A549 (cell line): ENCODE results near the gene PIK3R1. TPM values are rescaled to one million over a fixed set of nuclear protein-coding genes. Genes with fewer than 3 reads are reported as not detected.

Experiments used
- ATAC-seq, 2 experiments: fragments of 200-7000 bp in 1 of 2; fragments of >200 bp in 1 of 2; cut with Nextera tagmentation in 1 of 2; cut with Tn5 transposase in 1 of 2; 3 replicates each; pipeline versions ENCODE4 v1.8.0 to v1.9.1; 2018 to 2020; ENCODE audit warnings: mild to moderate bottlenecking in 1 of 2, moderate library complexity in 1 of 2
- CTCF ChIA-PET: fragments of 300-600 bp; sonication (Branson Sonifier 250); formaldehyde crosslinking; extraction: SDS; loops from one replicate; lab custom pipeline; 2021; ENCODE audit warnings: antibody characterized with exemption, inconsistent platforms; lab: Yijun Ruan, JAX
- POLR2A ChIA-PET: fragments of 350-600 bp; formaldehyde crosslinking; extraction: SDS; loops from one replicate; lab custom pipeline; 2021; ENCODE audit warnings: antibody characterized with exemption, inconsistent platforms; lab: Yijun Ruan, JAX
- DNase-seq, 2 experiments: peaks; one replicate each; pipeline versions ENCODE4 v3.0.0 to v3.0.0-alpha.2; 2011 to 2016; ENCODE audit warnings: low read depth in 1 of 2, low spot score in 1 of 2
- FAIRE-seq: peaks from 2 replicates; lab custom pipeline; 2011; peaks lifted over from hg19 to GRCh38; lab: Jason Lieb, UNC
- H3K27ac ChIP-seq, 2 experiments: fragments of >200 bp; sonication (Bioruptor Twin); formaldehyde crosslinking; 3 replicates each; pipeline ENCODE4 v1.5.1; 2016 to 2017
- H3K4me1 ChIP-seq: fragments of >200 bp; sonication (Bioruptor Twin); formaldehyde crosslinking; 3 replicates; pipeline ENCODE4 v1.6.1; 2016
- H3K4me2 ChIP-seq: fragments of >200 bp; sonication (Bioruptor Twin); formaldehyde crosslinking; 3 replicates; pipeline ENCODE4 v1.6.1; 2016
- H3K4me3 ChIP-seq: fragments of >200 bp; sonication (Bioruptor Twin); formaldehyde crosslinking; 3 replicates; pipeline ENCODE4 v1.5.1; 2016
- H3K9me3 ChIP-seq: fragments of >200 bp; sonication (Bioruptor Twin); formaldehyde crosslinking; 3 replicates; pipeline ENCODE4 v1.6.1; 2016
- CBX2 ChIP-seq: fragments of 200-600 bp; sonication (generic); IDR thresholded peaks from 2 replicates; pipeline ENCODE4 v1.6.1; 2016; ENCODE audit warnings: low read depth, mild to moderate bottlenecking, borderline replicate concordance
- CEBPB ChIP-seq, 2 experiments: fragments of >200 bp in 1 of 2; sonication (Bioruptor Twin) in 1 of 2; formaldehyde crosslinking in 1 of 2; IDR thresholded peaks; 2 replicates each; pipeline ENCODE4 v1.6.1; 2012 to 2016
- CHD2 ChIP-seq: fragments of 150-350 bp; IDR thresholded peaks from 2 replicates; pipeline ENCODE4 v1.6.1; 2014; ENCODE audit warnings: low read length; ENCODE audit not compliant: partially characterized antibody
- ELK1 ChIP-seq: fragments of 150-350 bp; IDR thresholded peaks from 2 replicates; pipeline ENCODE4 v1.6.1; 2014; ENCODE audit warnings: low read depth, mild to moderate bottlenecking, low read length
- EP300 ChIP-seq, 2 experiments: fragments of >200 bp; sonication (Bioruptor Twin); formaldehyde crosslinking; IDR thresholded peaks; 2 replicates in 1 of 2; 3 replicates in 1 of 2; pipeline ENCODE4 v1.6.1; 2016 to 2017
- FOSL2 ChIP-seq, 2 experiments: fragments of 450-650 bp in 1 of 2; fragments of >200 bp in 1 of 2; sonication (Bioruptor Twin) in 1 of 2; formaldehyde crosslinking; IDR thresholded peaks; 2 replicates each; pipeline versions ENCODE4 v1.5.0 to v1.6.1; 2016 to 2020; ENCODE audit warnings: mild to moderate bottlenecking in 1 of 2, moderate library complexity in 1 of 2
- FOXS1 ChIP-seq: fragments of 250-450 bp; sonication (Bioruptor Pico); IDR thresholded peaks from 2 replicates; pipeline ENCODE4 v1.5.0; 2020; ENCODE audit warnings: mild to moderate bottlenecking, moderate library complexity
- HEYL ChIP-seq: fragments of 250-450 bp; sonication (Bioruptor Pico); IDR thresholded peaks from 2 replicates; pipeline ENCODE4 v1.8.0; 2021; ENCODE audit warnings: mild to moderate bottlenecking, moderate library complexity
- KDM5A ChIP-seq: fragments of 200-600 bp; sonication (generic); IDR thresholded peaks from 2 replicates; pipeline ENCODE4 v1.6.1; 2016; ENCODE audit warnings: antibody characterized with exemption, mild to moderate bottlenecking
- MAFK ChIP-seq: fragments of 450-650 bp; IDR thresholded peaks from 2 replicates; pipeline ENCODE4 v1.6.1; 2014; ENCODE audit not compliant: partially characterized antibody
- MAZ ChIP-seq: fragments of 150-350 bp; IDR thresholded peaks from 2 replicates; pipeline ENCODE4 v1.6.1; 2014; ENCODE audit warnings: antibody characterized with exemption, low read depth, low read length, borderline replicate concordance
- MYC ChIP-seq: IDR thresholded peaks from 2 replicates; pipeline ENCODE4 v1.6.1; 2012; ENCODE audit warnings: mild to moderate bottlenecking, inconsistent platforms, low read length, improper control_type of control experiment, borderline replicate concordance
- NR3C1 ChIP-seq: fragments of >200 bp; sonication (Bioruptor Twin); formaldehyde crosslinking; IDR thresholded peaks from 3 replicates; pipeline ENCODE4 v1.6.1; 2017
- PHF8 ChIP-seq: fragments of 200-600 bp; sonication (generic); IDR thresholded peaks from 2 replicates; pipeline ENCODE4 v1.6.1; 2016; ENCODE audit warnings: low read depth, mild to moderate bottlenecking, antibody characterized with exemption, moderate library complexity, borderline replicate concordance
- RAD21 ChIP-seq, 2 experiments: fragments of >200 bp in 1 of 2; sonication (Bioruptor Twin) in 1 of 2; formaldehyde crosslinking in 1 of 2; IDR thresholded peaks in 1 of 2; conservative IDR thresholded peaks in 1 of 2; 2 replicates in 1 of 2; 3 replicates in 1 of 2; pipeline ENCODE4 v1.6.1; 2012 to 2018; ENCODE audit warnings: inconsistent platforms in 1 of 2
- RCOR1 ChIP-seq: fragments of 150-350 bp; IDR thresholded peaks from 2 replicates; pipeline ENCODE4 v1.6.1; 2014; ENCODE audit warnings: antibody characterized with exemption, low read length, low read depth
- RFX5 ChIP-seq: fragments of 450-650 bp; IDR thresholded peaks from 2 replicates; pipeline ENCODE4 v1.7.1; 2014; ENCODE audit warnings: antibody characterized with exemption, mild to moderate bottlenecking, moderate library complexity
- RNF2 ChIP-seq: fragments of 200-600 bp; sonication (generic); IDR thresholded peaks from 2 replicates; pipeline ENCODE4 v1.6.1; 2016; ENCODE audit warnings: low read depth, mild to moderate bottlenecking, antibody characterized with exemption, moderate library complexity, borderline replicate concordance
- SREBF2 ChIP-seq: fragments of 450-650 bp; IDR thresholded peaks from 2 replicates; pipeline ENCODE4 v1.6.1; 2014; ENCODE audit warnings: mild to moderate bottlenecking, moderate library complexity
- TP53 ChIP-seq: fragments of 250-450 bp; sonication (Bioruptor Pico); IDR thresholded peaks from 2 replicates; pipeline ENCODE4 v1.5.0; 2021; ENCODE audit warnings: mild to moderate bottlenecking, moderate library complexity
- ZNF302 ChIP-seq: fragments of 250-450 bp; sonication (Bioruptor Pico); IDR thresholded peaks from 2 replicates; pipeline ENCODE4 v1.9.0; 2021; ENCODE audit warnings: inconsistent platforms, mild to moderate bottlenecking, moderate library complexity
- ZSCAN20 ChIP-seq: fragments of 250-450 bp; sonication (Bioruptor Pico); IDR thresholded peaks from 2 replicates; pipeline ENCODE4 v1.8.0; 2022; ENCODE audit warnings: mild to moderate bottlenecking, moderate library complexity
- WGBS: methylation state at CpG from one replicate; pipeline ENCODE4 v1.1.6; 2017; ENCODE audit errors: missing lambda C conversion rate; 5-methylcytosine and 5-hydroxymethylcytosine counted together
- polyA plus RNA-seq, 4 experiments: library from polyadenylated mRNA; depleted of rRNA in 3 of 4; stranded (reverse); fragments of >200 nt; fragmentation: RNase III in 1 of 4; extraction: RNeasy Plus Mini Kit Qiagen cat#74134 plus additional on column Dnase treatment in 1 of 4; gene quantifications; 2 replicates in 3 of 4; 3 replicates in 1 of 4; pipeline ENCODE4 v1.2.3, GENCODE V29; 2011 to 2017
- TF ChIP-seq, protein P1 (sequence below): fragments of >200 bp; sonication (Bioruptor Twin); formaldehyde crosslinking; IDR thresholded peaks from 3 replicates; pipeline ENCODE4 v1.5.1; 2016

PIK3R1 gene
- polyA plus RNA-seq, 2 of the 4 experiments (the other 2 are of a cell fraction) = 5.5 to 5.7 TPM

DNA sequence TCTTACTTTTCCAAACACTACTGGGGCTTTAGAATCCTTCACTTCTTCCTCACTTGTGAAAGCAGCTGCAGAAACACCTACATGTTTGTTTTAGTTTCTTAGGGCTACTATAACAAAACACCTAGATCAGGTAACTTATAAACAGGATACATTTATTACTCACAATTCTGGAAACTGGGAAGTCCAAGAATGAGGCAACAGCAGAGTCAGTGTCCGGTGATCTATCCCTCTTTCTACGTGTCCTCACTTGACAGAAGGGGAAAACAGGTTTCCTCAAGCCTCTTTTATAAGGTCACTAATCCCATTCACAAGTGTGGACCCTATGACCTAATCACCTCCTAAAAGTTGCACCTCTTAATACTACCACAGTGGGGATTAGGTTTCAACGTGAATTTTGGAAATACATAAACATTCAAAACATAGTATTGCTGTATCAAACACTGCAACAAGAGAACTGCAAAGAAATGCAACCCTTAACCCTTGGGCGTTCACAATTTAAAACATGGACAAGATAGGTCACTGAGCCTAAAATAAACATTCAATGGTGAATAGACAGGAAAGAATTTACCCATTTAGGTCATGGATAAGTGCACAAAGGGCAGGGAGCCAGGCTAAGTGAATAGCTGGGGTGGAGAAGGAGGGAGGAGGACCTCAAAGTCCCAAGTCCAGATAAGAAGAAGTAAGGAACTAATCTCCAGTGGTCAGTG, 104.3 kb downstream of the PIK3R1 start (continued):
- TF ChIP-seq, protein P1, sequence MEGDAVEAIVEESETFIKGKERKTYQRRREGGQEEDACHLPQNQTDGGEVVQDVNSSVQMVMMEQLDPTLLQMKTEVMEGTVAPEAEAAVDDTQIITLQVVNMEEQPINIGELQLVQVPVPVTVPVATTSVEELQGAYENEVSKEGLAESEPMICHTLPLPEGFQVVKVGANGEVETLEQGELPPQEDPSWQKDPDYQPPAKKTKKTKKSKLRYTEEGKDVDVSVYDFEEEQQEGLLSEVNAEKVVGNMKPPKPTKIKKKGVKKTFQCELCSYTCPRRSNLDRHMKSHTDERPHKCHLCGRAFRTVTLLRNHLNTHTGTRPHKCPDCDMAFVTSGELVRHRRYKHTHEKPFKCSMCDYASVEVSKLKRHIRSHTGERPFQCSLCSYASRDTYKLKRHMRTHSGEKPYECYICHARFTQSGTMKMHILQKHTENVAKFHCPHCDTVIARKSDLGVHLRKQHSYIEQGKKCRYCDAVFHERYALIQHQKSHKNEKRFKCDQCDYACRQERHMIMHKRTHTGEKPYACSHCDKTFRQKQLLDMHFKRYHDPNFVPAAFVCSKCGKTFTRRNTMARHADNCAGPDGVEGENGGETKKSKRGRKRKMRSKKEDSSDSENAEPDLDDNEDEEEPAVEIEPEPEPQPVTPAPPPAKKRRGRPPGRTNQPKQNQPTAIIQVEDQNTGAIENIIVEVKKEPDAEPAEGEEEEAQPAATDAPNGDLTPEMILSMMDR = no peak
- TF ChIP-seq CEBPB (IDR thresholded peaks at IDR 0.05) (no peak; a peak in 1 of 4 replicates), RNF2 (no peak), PHF8 (no peak), ZSCAN20 (CRISPR knock-in tag) (no peak), CHD2 (no peak), ZNF302 (CRISPR knock-in tag) (no peak), TP53 (CRISPR knock-in tag) (no peak), MAZ (no peak), RAD21 (conservative IDR thresholded peaks at IDR 0.05 in 1 of 2, IDR thresholded peaks at IDR 0.05 in 1 of 2) (peak; percentile 1 to 19; a peak in 1 of 5 replicates), RFX5 (no peak), SREBF2 (no peak), HEYL (CRISPR knock-in tag) (no peak), FOSL2 (IDR thresholded peaks at IDR 0.05) (peak; percentile 53; the same call in 1 of the 2 replicates), FOSL2 (CRISPR knock-in tag; IDR thresholded peaks at IDR 0.05) (peak; percentile 70), ELK1 (no peak), NR3C1 (no peak), CBX2 (no peak), KDM5A (no peak), MAFK (no peak), FOXS1 (CRISPR knock-in tag) (peak; percentile 58; the same call in 1 of the 2 replicates)

DNA sequence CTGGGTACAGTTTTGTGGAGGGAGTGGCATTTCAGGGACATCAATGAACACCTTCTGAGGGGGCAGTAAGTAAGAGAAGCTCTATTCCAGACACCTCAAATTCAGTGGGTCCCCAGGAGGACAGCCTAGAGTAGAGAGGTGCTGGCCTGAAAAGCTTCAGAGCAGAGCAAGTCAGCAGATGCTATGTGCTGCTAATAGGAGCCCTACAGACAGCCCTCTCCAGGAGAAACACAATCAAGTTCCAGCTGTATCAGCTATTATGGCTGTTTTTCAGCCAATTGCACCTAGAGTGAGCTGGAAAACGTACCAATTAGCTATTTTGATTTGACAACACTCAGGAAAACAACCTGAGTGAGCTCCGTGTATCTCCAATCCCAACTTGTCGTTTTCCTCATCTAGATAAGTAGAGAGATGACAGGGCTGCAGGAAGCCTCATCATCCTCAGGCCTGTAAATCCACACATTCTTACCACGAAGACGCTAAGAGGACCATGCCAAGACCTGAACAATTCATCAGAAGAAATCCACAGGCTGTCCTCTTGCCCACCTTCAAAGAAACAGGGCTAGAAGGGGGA, 104.9 kb downstream of the PIK3R1 start:
- no peak for FAIRE-seq
- Histone ChIP-seq H3K4me3 (no peak overlapping the region), H3K4me1 (peaks cover 32% of the 10 kb centered on the region), H3K9me3 (peaks cover 6% of the 10 kb centered on the region; the same call in 1 of the 3 replicates), H3K4me2 (peak overlapping the region; percentile 78), H3K27ac (peak overlapping the region; percentile 80 to 82)
- WGBS = 66% methylated on average over 5 of the region's 5 CpGs
- no peak for DNase-seq
- ChIA-PET CTCF (interaction anchor here (0.9 to 4.4 kb wide), 4 partner anchors 13 to 722 kb away, joined by 3 to 26 read pairs (median 4); no protein-coding TSS in a partner anchor), POLR2A (no interaction called here)
- TF ChIP-seq MAFK (peak; percentile 20), RCOR1 (no peak), MYC (no peak), EP300 (IDR thresholded peaks at IDR 0.05) (0 out of 5 replicates have a peak, but pooled peaks of 1 of the 2 experiments have one; percentile 7)
- ATAC-seq = peak; percentile 64 to 77
